ENCODE data around the gene PLEKHD1. TPM values are rescaled to one million over a fixed set of nuclear protein-coding genes. Genes with fewer than 3 reads are reported as not detected.

PLEKHD1 gene
- total and polyA plus RNA-seq, 9 of the 15 experiments (the other 6 are each of a cell fraction or from before 2014, with no cell fraction given), result not detected

GRCh38 chr14:69574263-69574953 is 89.9 kb downstream of the PLEKHD1 start, which contains the start of gene CCDC177:
Gene CCDC177, minus strand, starts transcription at chr14:69574871. Its CDS starts 1,249 bp downstream, at chr14:69573622.
- 16% methylated on average over 20 of the region's 52 CpGs for WGBS (ENCODE audit: insufficient coverage, low coverage, missing lambda C conversion rate)
- ChIA-PET POLR2A (interaction anchor here (0.6 kb wide), 2 partner anchors 32 to 238 kb away, joined by 3 read pairs; no protein-coding TSS in a partner anchor), CTCF (ENCODE audit: low intra/inter-chr PET ratio) (interaction anchor here (0.6 to 1.9 kb wide), 3 partner anchors 38 to 744 kb away, joined by 3 to 6 read pairs (median 3); no protein-coding TSS in a partner anchor)
- Histone ChIP-seq H3K4me3 (no peak within 1 kb of the TSS), H3K27ac (ENCODE audit: extremely low read depth, low read depth, low read length) (no peak within 1 kb of the TSS), H4K20me1 (replicated peaks; ENCODE audit: control insufficient read depth, insufficient read depth, low read length) (no peaks in the 10 kb centered on the region), H2AFZ (ENCODE audit: low read depth, low read length) (0 out of 2 replicates have a peak within 1 kb of the TSS, but pooled peaks have one; percentile 2), H3K36me3 (ENCODE audit: control insufficient read depth, insufficient read depth, low read length) (no peaks in the 10 kb centered on the region), H3K9me1 (ENCODE audit: control insufficient read depth, insufficient read depth, low read length) (no peaks in the 10 kb centered on the region), H3K4me1 (replicated peaks in 1 of 2; ENCODE audit: control insufficient read depth in 2 of 2, insufficient read depth in 2 of 2, low read length in 2 of 2) (peaks cover 0 to 17% of the 10 kb centered on the region in 2 experiments; a peak in 2 of 5 replicates), H3K27me3 (ENCODE audit: control insufficient read depth in 2 of 2, insufficient read depth in 2 of 2, low read length in 2 of 2) (peaks cover 0 to 30% of the 10 kb centered on the region in 2 experiments; a peak in 3 of 5 replicates), H3K9ac (ENCODE audit: insufficient read depth in 1 of 2, low read depth in 2 of 2, low read length in 2 of 2) (no peak within 1 kb of the TSS), H3K79me2 (ENCODE audit: control insufficient read depth, insufficient read depth, low read length) (no peaks in the 10 kb centered on the region), H3K4me2 (ENCODE audit: insufficient read depth, low read length) (no peak within 1 kb of the TSS), H3K9me3 (replicated peaks; ENCODE audit: control insufficient read depth, insufficient read depth, low read depth, low read length) (no peaks in the 10 kb centered on the region)
- TF ChIP-seq ZNF24 (IDR thresholded peaks at IDR 0.05) (no peak), RAD21 (CRISPR knock-in tag; conservative IDR thresholded peaks at IDR 0.05 in 1 of 2, IDR thresholded peaks at IDR 0.05 in 1 of 2) (peak; percentile 33 to 64; a peak in 3 of 4 replicates), CTCF (IDR thresholded peaks at IDR 0.05 in 2 of 3, conservative IDR thresholded peaks at IDR 0.05 in 1 of 3; ENCODE audit: insufficient read depth in 2 of 3, low read depth in 1 of 3, low read length in 3 of 3) (peak; percentile 74 to 81 (median 77)), HDAC2 (IDR thresholded peaks at IDR 0.05) (no peak), SMC3 (conservative IDR thresholded peaks at IDR 0.05; ENCODE audit: insufficient read depth, low read depth, low read length) (peak; percentile 59)
- TF ChIP-seq, protein P1, sequence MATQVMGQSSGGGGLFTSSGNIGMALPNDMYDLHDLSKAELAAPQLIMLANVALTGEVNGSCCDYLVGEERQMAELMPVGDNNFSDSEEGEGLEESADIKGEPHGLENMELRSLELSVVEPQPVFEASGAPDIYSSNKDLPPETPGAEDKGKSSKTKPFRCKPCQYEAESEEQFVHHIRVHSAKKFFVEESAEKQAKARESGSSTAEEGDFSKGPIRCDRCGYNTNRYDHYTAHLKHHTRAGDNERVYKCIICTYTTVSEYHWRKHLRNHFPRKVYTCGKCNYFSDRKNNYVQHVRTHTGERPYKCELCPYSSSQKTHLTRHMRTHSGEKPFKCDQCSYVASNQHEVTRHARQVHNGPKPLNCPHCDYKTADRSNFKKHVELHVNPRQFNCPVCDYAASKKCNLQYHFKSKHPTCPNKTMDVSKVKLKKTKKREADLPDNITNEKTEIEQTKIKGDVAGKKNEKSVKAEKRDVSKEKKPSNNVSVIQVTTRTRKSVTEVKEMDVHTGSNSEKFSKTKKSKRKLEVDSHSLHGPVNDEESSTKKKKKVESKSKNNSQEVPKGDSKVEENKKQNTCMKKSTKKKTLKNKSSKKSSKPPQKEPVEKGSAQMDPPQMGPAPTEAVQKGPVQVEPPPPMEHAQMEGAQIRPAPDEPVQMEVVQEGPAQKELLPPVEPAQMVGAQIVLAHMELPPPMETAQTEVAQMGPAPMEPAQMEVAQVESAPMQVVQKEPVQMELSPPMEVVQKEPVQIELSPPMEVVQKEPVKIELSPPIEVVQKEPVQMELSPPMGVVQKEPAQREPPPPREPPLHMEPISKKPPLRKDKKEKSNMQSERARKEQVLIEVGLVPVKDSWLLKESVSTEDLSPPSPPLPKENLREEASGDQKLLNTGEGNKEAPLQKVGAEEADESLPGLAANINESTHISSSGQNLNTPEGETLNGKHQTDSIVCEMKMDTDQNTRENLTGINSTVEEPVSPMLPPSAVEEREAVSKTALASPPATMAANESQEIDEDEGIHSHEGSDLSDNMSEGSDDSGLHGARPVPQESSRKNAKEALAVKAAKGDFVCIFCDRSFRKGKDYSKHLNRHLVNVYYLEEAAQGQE (IDR thresholded peaks at IDR 0.05; ENCODE audit: borderline replicate concordance), result no peak; the same call in 1 of the 2 replicates
- TF ChIP-seq, protein P1 (CRISPR knock-in tag; IDR thresholded peaks at IDR 0.05; ENCODE audit: low read depth), result no peak
- ATAC-seq (peak; percentile 90), FAIRE-seq (no peak), DNase-seq (ENCODE audit: extremely low read depth in 1 of 4, low spot score in 3 of 4) (peak; percentile 57 to 60 (median 58))
- in situ Hi-C loops (cut with MboI) (loop anchor here (25.0 kb wide), 1 partner anchor 463 kb away; no protein-coding TSS in a partner anchor), intact Hi-C loops (cut with micrococcal nuclease) (loop anchor here (1.0 to 10.0 kb wide), 2 partner anchors 26 to 330 kb away; no protein-coding TSS in a partner anchor)
- no TSS peak for BruUV-seq (replicated peaks)

Data from K562 (cell line).